ENCODE measurements around the gene CCDC192. TPM values are rescaled to one million over a fixed set of nuclear protein-coding genes. Genes with fewer than 3 reads are reported as not detected.
"Not testable (repeated sequence)": the region's sequence is repeated elsewhere in the genome, so short reads cannot be mapped to it uniquely, and the experiment has no call there.

Gene CCDC192, protein sequence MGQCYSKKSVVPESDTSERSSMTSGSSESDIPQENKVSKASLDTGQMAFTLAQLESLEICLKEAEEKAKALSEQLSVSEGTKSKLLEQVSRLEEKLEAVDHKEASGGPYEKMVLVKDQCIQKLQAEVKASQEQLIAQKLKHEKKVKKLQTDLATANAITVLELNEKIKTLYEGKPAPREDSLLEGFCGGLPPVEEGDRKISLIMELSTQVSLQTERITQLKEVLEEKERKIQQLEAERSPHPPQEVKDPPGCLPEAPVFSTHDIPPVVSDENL
- total RNA-seq: not detected
- long read RNA-seq: 0 reads

DNA sequence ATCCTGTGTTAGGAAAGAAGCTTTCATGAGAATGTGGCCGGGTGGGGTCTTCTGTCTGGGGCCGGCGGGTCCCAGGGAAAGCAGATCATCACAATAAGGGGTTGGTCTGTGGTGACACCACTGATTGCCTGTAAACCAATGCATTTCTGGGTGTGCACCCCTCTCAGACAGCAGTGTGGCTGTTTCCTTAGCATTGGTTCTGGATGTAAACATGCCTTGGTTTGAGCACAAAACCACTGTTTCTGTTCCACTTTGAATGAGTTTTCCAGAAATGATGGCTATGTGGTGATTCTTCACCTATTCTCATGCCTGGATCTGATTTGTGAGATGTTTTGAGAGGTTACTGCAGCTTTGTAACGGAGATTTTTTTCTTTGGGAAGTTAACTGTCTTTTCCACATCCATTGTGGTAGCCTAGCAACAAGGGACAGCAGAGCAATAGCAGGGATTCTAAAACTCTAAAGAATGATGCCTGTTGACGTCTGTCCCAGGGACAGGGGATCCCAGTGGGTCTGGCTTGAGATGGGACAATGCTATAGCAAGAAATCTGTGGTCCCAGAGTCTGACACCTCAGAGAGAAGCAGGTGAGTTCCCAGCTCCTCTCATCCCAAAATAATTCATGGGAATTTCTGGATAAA lies at the start of gene CCDC192:
Gene CCDC192, plus strand, starts transcription at position 466 of the 636 bp plus-strand sequence. Its CDS starts 55 bp downstream, at position 521.
- intact Hi-C loops (cut with DNase I): no loop called here
- DNase-seq (ENCODE audit: low spot score): no peak

DNA sequence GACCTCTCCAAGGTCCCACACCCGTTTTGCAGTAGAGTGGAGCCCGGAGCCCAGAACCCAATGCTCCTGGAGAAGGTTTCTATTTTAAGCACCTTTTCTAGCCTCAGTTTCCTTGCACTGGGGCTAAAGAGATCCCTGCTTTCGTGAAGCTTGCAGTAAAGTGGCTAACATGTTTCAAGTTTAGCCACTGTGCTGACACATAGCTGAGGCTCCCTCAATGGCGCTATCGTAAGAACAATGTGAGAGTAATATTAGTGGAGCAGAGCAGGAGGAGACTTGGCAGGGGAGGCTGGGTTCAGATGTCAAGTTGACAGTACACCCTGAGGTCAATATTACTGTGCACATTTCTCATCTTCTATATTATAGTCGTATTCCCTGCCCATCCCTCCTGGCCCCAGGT lies 46.4 kb upstream of the CCDC192 start:
- DNase-seq (ENCODE audit: low spot score): no peak
- intact Hi-C loops (cut with DNase I): no loop called here

DNA sequence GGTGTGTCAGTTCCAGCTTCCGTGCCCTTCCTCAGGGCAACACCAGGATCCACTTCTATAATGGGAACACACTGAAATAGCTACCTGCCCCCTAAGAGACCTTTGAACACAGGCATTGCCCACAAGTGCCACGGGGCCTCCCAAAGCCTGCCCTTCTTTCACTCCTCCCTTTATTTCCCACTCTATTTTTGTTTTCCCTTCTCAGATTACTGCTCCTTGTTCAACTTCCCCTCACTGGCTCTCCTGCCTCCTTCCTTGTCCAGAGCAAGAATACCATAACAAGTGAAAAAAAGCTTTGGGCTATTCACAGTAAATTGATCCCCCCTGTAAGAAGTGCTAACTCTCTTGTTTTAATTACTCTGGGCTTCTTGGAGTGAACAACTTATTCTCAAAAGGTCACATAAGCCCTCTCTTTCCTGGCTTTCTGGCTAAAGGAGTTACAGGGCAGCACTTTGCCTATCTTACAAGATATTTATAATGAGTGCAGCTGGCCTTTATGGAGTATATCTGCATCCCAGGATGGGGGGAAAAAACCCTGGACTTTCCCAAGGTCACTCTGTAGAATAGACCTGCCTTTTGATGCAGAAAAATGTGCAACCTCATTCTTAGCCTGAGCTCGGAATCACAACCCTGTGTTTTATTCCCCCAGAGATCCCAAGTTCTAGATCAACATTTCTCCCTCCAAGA lies 43.0 kb upstream of the CCDC192 start:
- no peak for DNase-seq (ENCODE audit: low spot score)
- intact Hi-C loops (cut with DNase I): no loop called here

DNA sequence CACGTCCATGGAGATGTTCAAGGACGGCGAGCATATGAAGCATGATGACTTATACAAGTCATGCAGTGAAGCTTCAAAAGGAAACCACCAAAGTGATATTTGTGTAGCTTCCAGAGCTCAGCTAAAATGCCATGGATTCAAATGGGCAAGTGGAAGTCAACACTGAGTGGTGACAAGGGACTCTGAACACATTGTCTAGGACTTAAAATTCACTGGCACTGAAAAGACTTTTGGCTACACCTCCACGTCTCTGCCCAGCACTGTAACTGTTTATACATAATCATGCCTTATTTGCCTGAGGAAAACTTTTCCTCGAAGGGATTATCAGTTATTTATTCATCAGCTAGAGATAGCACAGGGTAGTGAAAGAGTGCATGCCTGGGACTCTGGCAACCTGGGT lies 39.1 kb upstream of the CCDC192 start:
- DNase-seq (ENCODE audit: low spot score): no peak
- intact Hi-C loops (cut with DNase I): no loop called here

DNA sequence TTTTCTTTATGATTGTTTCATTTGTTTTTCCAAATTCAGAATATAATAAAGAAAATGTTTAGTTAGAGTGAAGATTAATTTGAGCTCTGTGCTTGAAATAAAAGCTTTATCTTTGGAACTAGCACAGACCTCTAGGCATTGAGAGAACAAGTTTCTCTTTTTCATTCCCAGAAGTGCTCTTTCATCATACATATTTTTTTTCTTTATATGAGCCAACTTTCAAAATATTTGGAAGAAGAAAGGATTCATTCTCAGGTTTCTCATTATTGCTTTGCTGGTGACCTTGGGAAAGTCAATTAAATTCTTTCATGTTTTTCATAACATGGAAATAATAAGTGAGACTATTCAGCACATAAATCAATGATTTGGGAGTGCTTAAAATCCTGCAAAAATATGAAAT lies 37.5 kb upstream of the CCDC192 start:
- no peak for DNase-seq (ENCODE audit: low spot score)
- intact Hi-C loops (cut with DNase I): no loop called here

DNA sequence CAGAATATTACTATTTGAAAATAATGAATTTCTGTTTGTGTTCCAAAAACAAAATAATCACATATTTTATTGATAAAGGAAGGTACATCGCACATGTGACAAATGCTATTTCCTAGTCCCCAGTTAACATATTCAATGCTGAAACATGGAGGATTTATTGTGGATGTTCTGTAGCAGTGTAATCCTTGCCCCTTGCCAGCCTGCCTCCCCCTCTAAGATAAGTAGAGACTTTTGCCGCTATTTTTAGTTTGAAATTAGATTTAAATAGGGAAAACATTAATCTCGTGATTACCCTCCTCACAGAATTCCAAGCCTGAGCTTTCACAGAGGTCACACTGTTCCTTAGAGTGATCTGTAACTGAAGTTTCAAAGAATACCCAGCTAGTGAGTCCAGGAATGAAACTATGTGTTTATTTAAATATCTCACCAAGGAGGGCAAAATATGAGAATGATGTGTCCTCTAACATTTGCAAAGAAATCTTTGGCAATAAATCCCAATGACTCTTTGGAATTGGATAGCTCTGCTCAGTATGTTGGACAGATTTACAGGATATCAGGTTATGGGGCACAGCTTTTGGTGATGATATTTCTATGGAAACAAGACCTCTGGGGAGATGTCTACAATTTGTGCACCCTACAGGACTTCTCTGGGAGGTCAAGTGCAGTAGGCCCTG lies 37.0 kb upstream of the CCDC192 start:
- intact Hi-C loops (cut with DNase I): no loop called here
- DNase-seq (ENCODE audit: low spot score): no peak

DNA sequence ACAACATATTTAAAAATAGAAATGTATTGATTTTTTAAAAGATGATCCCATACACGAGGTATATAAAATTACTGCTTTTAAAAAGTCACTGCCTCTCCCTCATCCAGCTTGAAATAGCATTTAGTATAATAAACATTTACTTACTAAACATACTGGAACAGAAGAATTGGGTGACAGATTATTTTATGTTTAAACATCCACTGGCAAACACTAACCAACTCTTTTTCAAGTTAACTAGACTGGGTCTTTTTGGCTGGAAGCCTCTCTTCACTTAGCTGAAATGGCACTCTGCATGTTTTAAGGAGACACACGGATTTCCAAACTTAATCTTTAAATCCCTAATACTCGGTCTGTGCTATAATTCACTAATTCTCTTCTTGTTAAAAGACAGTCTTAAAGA lies 35.3 kb upstream of the CCDC192 start:
- intact Hi-C loops (cut with DNase I): no loop called here
- DNase-seq (ENCODE audit: low spot score): no peak

DNA sequence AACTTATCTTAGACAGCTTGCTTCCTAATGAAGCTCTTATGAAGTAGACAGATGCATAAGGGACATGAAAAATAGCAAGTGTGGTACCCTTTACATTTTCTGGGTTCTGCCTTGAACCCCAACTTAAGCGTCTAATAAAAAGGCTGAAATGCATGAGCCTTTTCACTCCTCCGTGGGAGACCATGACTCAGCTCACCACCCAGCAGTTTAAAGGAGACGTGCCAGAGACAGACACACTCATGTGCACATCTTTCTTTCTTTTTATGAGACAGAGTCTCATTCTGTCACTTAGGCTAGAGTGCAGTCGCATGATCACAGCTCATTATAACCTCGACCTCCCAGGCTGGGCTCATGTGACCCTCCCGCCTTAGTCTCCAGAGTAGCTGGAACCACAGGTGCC lies 32.0 kb upstream of the CCDC192 start:
- intact Hi-C loops (cut with DNase I): no loop called here
- DNase-seq (ENCODE audit: low spot score): no peak

DNA sequence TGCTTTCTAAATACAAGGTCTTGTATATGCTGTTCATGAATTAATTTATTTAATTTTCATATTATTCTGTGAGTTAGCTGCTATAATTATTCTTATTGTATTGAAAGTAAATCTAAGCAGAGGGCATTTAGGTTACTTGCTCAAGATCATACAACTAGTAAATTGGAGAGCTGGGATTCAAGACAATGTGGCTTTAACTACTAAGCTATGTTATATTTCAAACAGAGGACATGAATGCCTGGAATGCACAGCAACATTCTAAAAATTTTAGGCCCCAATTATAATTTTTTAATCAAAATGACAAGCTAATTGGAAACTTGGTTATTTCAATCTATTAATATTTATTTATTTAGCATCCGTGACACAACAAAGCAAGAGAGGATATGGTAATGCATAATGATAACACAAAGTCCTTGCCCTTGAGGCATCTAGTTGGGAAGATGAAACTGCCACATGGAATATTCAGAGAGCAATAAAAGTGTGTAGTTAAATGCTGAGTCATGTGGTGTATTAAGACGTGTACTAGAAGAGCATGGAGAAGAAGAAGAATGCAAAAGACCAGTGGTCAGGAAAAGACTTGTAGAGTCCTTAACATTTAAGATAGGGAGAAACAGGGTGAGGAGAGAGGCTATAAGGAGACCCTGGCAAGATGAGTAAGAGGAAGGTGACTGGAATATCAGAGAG lies 29.9 kb upstream of the CCDC192 start:
- DNase-seq (ENCODE audit: low spot score): no peak
- intact Hi-C loops (cut with DNase I): no loop called here

DNA sequence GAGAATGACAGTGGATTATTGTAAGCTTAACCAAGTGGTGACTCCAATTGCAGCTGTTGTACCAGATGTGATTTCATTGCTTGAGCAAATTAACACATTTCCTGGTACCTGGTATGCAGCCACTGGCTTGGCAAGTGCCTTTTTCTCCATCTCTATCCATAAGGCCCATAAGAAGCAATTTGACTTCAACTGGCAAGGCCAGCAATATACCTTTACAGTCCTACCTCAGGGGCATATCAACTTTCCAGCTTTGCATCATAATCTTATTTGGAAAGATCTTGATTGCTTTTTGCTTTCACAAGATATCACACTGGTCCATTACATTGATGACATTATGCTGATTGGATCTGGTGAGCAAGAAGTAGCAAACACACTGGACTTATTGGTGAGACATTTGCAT lies 26.2 kb upstream of the CCDC192 start:
- intact Hi-C loops (cut with DNase I); DNase-seq (ENCODE audit: low spot score): not testable (repeated sequence)

DNA sequence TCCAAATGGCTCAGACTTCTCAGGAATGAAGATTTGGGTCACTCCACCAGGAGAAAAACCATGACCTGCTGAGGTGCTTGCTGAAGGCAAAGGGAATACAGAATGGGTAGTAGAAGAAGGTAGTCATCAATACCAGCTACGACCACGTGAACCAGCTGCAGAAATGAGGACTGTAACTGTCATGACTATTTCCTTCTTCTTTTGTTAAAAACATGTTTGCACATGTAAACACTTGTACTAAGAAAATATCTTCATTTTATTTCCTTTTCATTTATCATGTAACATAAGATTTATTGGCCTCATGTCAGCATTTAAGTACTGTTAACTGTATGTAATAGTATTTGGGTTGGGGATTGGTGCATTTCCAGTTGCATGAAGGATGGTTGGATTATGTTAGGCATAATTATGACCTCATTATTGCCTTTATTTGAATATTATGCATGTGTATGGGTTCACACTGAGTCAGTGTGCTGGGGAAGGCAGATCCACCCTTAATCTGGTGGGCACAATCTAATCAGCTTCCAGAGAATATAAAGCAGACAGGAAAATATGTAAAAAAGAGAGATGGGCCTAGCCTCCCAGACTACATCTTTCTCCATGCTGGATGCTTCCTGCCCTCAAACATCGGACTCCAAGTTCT lies 23.4 kb upstream of the CCDC192 start:
- intact Hi-C loops (cut with DNase I); DNase-seq (ENCODE audit: low spot score): not testable (repeated sequence)

DNA sequence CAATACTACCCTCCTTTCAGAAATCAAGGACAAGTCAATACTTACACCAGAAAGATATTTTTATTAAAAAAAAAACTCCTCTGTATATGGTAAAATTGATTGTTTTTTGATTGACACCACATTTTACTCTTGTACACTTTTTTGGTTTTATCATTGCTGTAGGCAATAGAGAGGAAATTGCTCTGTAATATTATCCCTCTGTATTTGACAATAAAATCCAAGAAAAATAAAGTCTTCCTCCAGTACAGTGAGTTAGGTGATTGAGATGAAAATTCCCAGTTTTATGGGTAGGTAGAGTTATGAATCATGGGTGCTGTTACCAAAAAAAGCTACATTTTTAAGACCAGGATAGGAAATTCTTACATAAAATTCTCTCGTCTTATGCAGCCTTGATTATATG lies 22.6 kb upstream of the CCDC192 start:
- no peak for DNase-seq (ENCODE audit: low spot score)

DNA sequence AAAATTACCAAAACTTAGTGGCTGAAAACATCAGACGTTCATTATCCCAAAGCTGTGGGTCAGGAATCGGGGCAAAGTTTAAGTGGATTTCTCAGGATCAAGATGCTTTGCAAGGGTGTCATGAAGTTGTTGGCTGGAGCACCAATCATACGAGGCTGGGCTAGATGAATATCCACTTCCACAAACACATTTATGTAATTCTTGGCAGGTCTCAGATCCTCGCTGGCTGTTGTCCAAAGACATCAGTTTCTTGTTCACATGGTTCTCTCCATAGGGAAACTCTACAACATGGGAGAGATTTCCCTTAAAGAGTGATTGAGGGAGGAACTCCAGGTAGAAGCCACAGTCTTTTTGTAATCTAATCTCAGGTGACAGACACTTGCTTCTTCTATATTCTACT lies 20.2 kb upstream of the CCDC192 start:
- intact Hi-C loops (cut with DNase I): no loop called here

More for the DNA sequence above, 22.6 kb upstream of the CCDC192 start:
- intact Hi-C loops (cut with DNase I): no loop called here

DNA sequence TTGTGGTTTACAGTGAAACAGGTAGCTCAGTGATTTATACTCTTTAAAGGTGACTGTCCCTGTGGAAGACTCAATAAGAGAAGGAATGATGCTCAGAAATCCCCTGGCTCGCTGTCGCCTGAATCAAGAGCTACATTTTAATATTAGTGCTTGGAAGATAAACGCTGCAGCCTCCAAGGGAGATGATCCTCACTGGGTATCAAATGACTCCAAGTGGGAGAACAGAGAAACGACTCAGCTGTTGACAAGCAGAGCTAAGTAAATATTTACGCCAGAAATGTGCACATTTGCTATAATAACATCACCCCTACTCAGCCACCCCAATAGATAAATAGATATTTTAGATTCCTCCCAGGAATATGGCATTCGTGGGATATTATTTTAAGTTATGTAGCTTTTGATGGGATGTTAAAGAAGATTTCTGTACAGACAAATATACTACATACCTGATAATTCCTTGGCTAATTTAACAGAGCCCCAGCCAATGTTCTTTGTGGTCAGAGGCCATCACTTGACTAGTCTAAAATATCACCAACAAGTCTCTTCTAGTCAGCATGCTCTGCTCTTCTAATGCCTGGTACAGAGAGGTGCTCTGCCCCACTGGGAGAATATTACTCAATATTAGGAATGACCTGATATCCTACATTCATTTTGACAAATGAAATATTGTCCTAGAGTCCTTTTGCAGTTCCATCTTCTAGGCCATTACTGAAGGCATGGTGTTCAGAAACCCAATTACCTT lies 18.3 kb upstream of the CCDC192 start:
- intact Hi-C loops (cut with DNase I): no loop called here
- DNase-seq (ENCODE audit: low spot score): no peak

More for the DNA sequence above, 20.2 kb upstream of the CCDC192 start:
- DNase-seq (ENCODE audit: low spot score): no peak

DNA sequence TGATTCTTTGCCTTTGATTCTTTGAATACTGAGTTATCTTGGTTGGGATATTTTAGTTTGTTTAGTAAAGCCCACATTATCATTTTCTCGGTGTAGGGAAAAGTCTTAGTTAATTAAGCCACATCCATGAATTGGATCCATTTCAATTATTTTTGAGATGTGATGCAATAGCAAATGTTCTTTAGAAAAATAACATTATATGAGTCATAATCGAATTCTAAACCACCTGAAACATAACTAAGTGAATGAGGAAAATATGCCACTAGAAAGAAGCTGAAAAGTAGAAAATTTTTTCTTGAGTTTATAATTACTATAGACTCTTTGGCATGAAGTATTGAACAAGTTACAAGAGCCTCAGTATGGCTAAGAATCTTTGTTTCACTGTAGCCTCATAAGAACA lies 17.5 kb upstream of the CCDC192 start:
- intact Hi-C loops (cut with DNase I): no loop called here
- no peak for DNase-seq (ENCODE audit: low spot score)

DNA sequence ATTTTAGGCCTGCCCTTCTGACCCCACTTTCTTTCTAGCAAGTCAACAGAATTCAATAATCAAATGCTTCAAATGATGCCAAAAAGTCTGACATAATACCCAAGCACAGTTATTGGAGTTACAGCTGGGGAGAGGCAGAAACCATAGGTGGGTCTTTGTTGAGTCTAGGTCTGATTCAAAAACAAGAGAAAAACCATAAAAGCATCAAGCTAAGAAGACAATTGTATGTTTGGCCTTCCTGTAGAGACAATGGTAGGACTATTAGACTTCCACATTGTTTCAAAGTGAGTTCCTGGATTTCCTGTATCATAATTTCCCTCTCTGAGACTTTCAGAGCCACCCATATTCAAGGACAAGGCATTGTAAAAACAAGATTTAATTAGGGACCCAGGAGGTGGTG lies 16.8 kb upstream of the CCDC192 start:
- intact Hi-C loops (cut with DNase I): no loop called here
- no peak for DNase-seq (ENCODE audit: low spot score)

DNA sequence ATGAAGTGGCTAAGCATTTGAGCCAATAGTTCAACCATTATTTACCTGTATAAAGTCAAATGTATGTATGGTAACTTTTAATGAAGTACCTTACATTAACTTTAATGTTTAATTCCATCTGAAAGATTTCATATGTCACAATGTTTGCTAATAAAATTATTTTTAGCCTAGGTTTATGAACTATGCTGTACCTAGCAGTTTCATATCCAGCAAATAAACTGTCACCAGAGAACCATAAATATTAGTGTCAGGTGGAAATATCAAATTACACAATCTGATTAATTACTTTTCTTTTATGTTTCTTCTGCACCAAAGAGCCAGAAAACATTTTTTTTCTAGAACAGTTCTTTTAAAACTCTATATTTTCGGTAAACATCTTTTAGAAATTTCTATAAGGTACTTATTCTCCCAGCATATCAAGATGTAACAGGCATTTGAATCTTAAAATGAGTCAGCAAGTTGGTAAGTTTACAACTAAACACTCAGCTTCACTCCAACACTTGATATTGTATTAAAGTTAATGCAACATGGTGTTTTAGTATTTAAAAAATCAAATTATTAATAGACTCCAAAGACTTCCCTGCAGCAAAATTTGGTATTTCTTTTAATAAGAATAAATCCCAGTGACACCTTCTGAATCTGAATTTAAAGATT lies 8.5 kb upstream of the CCDC192 start:
- no peak for DNase-seq (ENCODE audit: low spot score)
- intact Hi-C loops (cut with DNase I): no loop called here

DNA sequence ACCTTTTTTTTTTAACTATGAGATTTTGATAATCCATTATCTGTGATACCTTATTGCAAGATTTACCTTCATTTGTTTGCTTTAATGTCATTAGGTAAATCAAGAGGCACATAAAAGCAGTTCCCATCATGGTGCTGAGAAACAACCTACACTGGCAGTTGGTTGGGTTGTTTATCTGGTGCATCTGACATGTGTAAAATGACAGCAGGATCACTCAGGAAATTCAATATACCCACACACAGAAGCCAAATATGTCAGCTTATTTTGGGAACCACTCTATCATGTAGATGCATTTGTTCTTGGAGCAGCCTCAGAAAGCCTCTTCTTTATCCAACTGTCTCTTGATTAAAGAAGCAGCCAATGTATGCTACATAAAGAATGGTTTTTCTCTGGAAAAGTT lies 7.8 kb upstream of the CCDC192 start:
- intact Hi-C loops (cut with DNase I): no loop called here

More for the DNA sequence above, 7.8 kb upstream of the CCDC192 start:
- no peak for DNase-seq (ENCODE audit: low spot score)
